ENCODE data around the gene DNAJC19. TPM values are rescaled to one million over a fixed set of nuclear protein-coding genes. Genes with fewer than 3 reads are reported as not detected.

DNAJC19 gene
- total RNA-seq, 2 experiments from 2014 or later: 58.6 to 64.3 TPM

DNA sequence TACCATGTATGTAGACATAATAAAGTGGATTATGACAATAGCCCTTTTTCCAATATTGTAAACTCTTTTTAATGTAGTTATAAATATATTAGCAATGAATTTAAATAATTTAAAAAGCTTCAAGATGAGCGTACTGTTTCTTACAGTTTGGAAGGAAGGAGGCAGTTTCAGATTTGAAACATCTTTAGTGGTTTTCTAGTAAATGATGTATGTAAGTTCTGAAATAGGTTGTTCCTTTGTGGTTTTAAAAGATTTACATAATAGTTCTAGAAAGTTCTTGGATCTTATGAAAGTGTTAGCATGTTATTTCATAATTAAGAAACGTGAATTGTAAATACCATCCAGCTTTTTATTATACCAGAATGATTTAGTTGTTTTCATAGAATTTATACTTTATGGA, 16.0 kb downstream of the DNAJC19 start:
- Histone ChIP-seq H3K9me2 (ENCODE audit: insufficient read depth, low read length) (no peaks in the 10 kb centered on the region), H2AFZ (ENCODE audit: low read length) (no peak overlapping the region), H4K20me1 (ENCODE audit: insufficient read depth, low read length) (peaks cover 9% of the 10 kb centered on the region), H3K4me3 (ENCODE audit: low read depth, low read length, poor library complexity, severe bottlenecking) (no peak overlapping the region), H3K4me1 (ENCODE audit: insufficient read depth, low read length, poor library complexity, severe bottlenecking) (no peaks in the 10 kb centered on the region), H3K36me3 (ENCODE audit: insufficient read depth, low read length) (peaks cover 99% of the 10 kb centered on the region), H3K27ac (ENCODE audit: low read depth, low read length, poor library complexity, severe bottlenecking) (no peak overlapping the region), H3K9me3 (ENCODE audit: low read length) (no peaks in the 10 kb centered on the region), H3K79me2 (ENCODE audit: insufficient read depth, low read depth, low read length) (no peaks in the 10 kb centered on the region), H3K4me2 (ENCODE audit: low read length) (no peak overlapping the region)
- ChIA-PET POLR2A (interaction anchor here (0.9 kb wide), 1 partner anchor 13 kb away, joined by 4 read pairs; no protein-coding TSS in a partner anchor), CTCF (ENCODE audit: unreplicated experiment) (no interaction called here)
- intact Hi-C loops (cut with micrococcal nuclease; ENCODE audit: unreplicated experiment): no loop called here
- BruUV-seq (replicated peaks): no TSS peak
- DNase-seq (ENCODE audit: low spot score): no peak
- TF ChIP-seq CTCF (conservative IDR thresholded peaks at IDR 0.05; ENCODE audit: low read length) (no peak), EZH2phosphoT487 (IDR thresholded peaks at IDR 0.05; ENCODE audit: borderline replicate concordance, low read depth, low read length) (no peak)

DNA sequence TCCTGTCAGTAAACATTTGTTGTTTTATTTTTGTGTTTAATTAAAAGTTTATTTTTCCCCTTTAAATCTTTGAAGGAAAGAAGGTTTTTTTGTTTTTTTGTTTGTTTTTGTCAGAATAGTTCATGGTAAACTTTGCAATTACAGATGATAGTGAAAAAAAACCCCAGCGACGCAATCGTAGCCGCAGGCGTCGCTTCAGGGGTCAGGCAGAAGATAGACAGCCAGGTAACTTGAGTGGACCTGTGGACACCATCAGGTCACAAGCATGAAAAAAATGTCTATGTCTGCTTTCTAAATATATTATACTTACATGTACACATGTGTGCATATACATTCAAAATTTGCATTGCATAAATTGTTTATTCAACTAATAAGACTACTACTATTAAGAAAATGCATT, 18.6 kb downstream of the DNAJC19 start:
- DNase-seq (ENCODE audit: low spot score): no peak
- POLR2A ChIA-PET: interaction anchor here (0.7 to 1.6 kb wide), 2 partner anchors 26 to 50 kb away, joined by 3 to 7 read pairs; no protein-coding TSS in a partner anchor
- no TSS peak for BruUV-seq (replicated peaks)
- intact Hi-C loops (cut with micrococcal nuclease; ENCODE audit: unreplicated experiment): no loop called here
- no peaks in the 10 kb centered on the region for H3K9me3 ChIP-seq (ENCODE audit: low read length)
- H3K36me3 ChIP-seq (ENCODE audit: insufficient read depth, low read length): peaks cover 97% of the 10 kb centered on the region
- H3K4me3 ChIP-seq (ENCODE audit: low read depth, low read length, poor library complexity, severe bottlenecking): no peak overlapping the region
- no peak overlapping the region for H3K27ac ChIP-seq (ENCODE audit: low read depth, low read length, poor library complexity, severe bottlenecking)
- H3K9me2 ChIP-seq (ENCODE audit: insufficient read depth, low read length): no peaks in the 10 kb centered on the region
- no peak for TF ChIP-seq CTCF (conservative IDR thresholded peaks at IDR 0.05; ENCODE audit: low read length)
- no peak for TF ChIP-seq EZH2phosphoT487 (IDR thresholded peaks at IDR 0.05; ENCODE audit: borderline replicate concordance, low read depth, low read length)
- CTCF ChIA-PET (ENCODE audit: unreplicated experiment): no interaction called here
- H3K4me2 ChIP-seq (ENCODE audit: low read length): no peak overlapping the region
- peaks cover 9% of the 10 kb centered on the region for H4K20me1 ChIP-seq (ENCODE audit: insufficient read depth, low read length)
- no peak overlapping the region for H2AFZ ChIP-seq (ENCODE audit: low read length)
- H3K79me2 ChIP-seq (ENCODE audit: insufficient read depth, low read depth, low read length): no peaks in the 10 kb centered on the region
- no peaks in the 10 kb centered on the region for H3K4me1 ChIP-seq (ENCODE audit: insufficient read depth, low read length, poor library complexity, severe bottlenecking)

DNA sequence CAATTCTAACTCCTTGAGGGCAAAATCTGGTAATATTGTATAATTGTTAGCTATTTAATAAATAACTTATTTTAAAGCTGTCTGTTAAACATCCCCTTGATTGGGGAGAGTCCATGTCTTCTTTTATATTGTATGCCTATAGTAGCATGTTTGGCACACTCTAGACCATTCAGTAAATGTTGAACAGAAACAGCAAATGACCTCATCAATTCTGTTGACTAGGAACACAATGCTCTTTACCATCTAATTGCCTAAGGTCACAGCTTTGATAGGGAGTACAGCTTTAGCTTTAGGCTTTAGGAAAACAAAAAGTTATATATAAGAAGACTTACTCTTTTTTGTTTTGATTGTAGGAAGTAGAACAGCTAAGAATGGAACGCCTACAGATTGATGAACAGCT, 27.0 kb downstream of the DNAJC19 start:
- Histone ChIP-seq H3K36me3 (ENCODE audit: insufficient read depth, low read length) (peaks cover 98% of the 10 kb centered on the region), H3K9me2 (ENCODE audit: insufficient read depth, low read length) (no peaks in the 10 kb centered on the region), H3K9me3 (ENCODE audit: low read length) (no peaks in the 10 kb centered on the region), H3K4me1 (ENCODE audit: insufficient read depth, low read length, poor library complexity, severe bottlenecking) (no peaks in the 10 kb centered on the region), H3K4me2 (ENCODE audit: low read length) (no peak overlapping the region), H4K20me1 (ENCODE audit: insufficient read depth, low read length) (peaks cover 8% of the 10 kb centered on the region; the same call in 1 of the 2 replicates), H3K4me3 (ENCODE audit: low read depth, low read length, poor library complexity, severe bottlenecking) (no peak overlapping the region), H2AFZ (ENCODE audit: low read length) (no peak overlapping the region), H3K79me2 (ENCODE audit: insufficient read depth, low read depth, low read length) (peaks cover 22% of the 10 kb centered on the region; the same call in 1 of the 2 replicates), H3K27ac (ENCODE audit: low read depth, low read length, poor library complexity, severe bottlenecking) (no peak overlapping the region)
- ChIA-PET CTCF (ENCODE audit: unreplicated experiment) (no interaction called here), POLR2A (interaction anchor here (0.7 to 4.2 kb wide), 7 partner anchors 11 to 347 kb away, joined by 3 to 21 read pairs (median 5); partner anchors contain the start of gene DNAJC19)
- DNase-seq (ENCODE audit: low spot score): no peak
- TF ChIP-seq CTCF (conservative IDR thresholded peaks at IDR 0.05; ENCODE audit: low read length) (no peak), EZH2phosphoT487 (IDR thresholded peaks at IDR 0.05; ENCODE audit: borderline replicate concordance, low read depth, low read length) (no peak)
- no TSS peak for BruUV-seq (replicated peaks)
- intact Hi-C loops (cut with micrococcal nuclease; ENCODE audit: unreplicated experiment): no loop called here

Measured in OCI-LY7 (cell line).